OCI-LY7 (cell line): ENCODE results near the gene NUP50. TPM values are rescaled to one million over a fixed set of nuclear protein-coding genes. Genes with fewer than 3 reads are reported as not detected.

ENCODE experiments used
- BruUV-seq: library from RNA; stranded (reverse); fragments of 400-500 nt; replicated peaks from 2 replicates; lab custom pipeline; 2021; lab: Mats Ljungman, UMichigan
- CTCF ChIA-PET: fragments of 300-600 bp; sonication (Branson Sonifier 250); formaldehyde crosslinking; loops from one replicate; lab custom pipeline; 2022; ENCODE audit warnings: antibody characterized with exemption; ENCODE audit not compliant: unreplicated experiment; lab: Charles Lee
- POLR2A ChIA-PET: fragments of 300-600 bp; sonication (Branson Sonifier 250); formaldehyde crosslinking; loops from one replicate; lab custom pipeline; 2022; ENCODE audit warnings: antibody characterized with exemption; lab: Charles Lee
- DNase-seq: peaks from one replicate; pipeline ENCODE4 v3.0.0-alpha.2; 2015; ENCODE audit warnings: low spot score
- H2AFZ ChIP-seq: fragments of 200-600 bp; sonication (generic), shearing (Covaris generic); 2 replicates; pipeline ENCODE4 v1.6.1; 2014; ENCODE audit warnings: mild to moderate bottlenecking, antibody characterized with exemption, low read length, moderate library complexity
- H3K27ac ChIP-seq: fragments of 200-600 bp; sonication (generic); 2 replicates; pipeline ENCODE4 v1.5.1; 2014; ENCODE audit warnings: mixed run types, low read depth, mild to moderate bottlenecking, moderate library complexity, low read length, inconsistent platforms; ENCODE audit not compliant: poor library complexity, severe bottlenecking
- H3K36me3 ChIP-seq: fragments of 200-600 bp; sonication (generic); 2 replicates; pipeline ENCODE4 v1.6.1; 2014; ENCODE audit warnings: mild to moderate bottlenecking, antibody characterized with exemption, low read length, moderate library complexity, mixed read lengths; ENCODE audit not compliant: insufficient read depth
- H3K4me1 ChIP-seq: fragments of 200-600 bp; sonication (generic); 2 replicates; pipeline ENCODE4 v1.5.1; 2014; ENCODE audit warnings: mild to moderate bottlenecking, low read length; ENCODE audit not compliant: insufficient read depth, poor library complexity, severe bottlenecking
- H3K4me2 ChIP-seq: fragments of 200-600 bp; sonication (generic); 2 replicates; pipeline ENCODE4 v1.6.1; 2014; ENCODE audit warnings: mild to moderate bottlenecking, low read length
- H3K4me3 ChIP-seq: fragments of 200-600 bp; sonication (generic); 2 replicates; pipeline ENCODE4 v1.5.1; 2014; ENCODE audit warnings: mild to moderate bottlenecking, low read depth, low read length; ENCODE audit not compliant: poor library complexity, severe bottlenecking
- H3K79me2 ChIP-seq: fragments of 200-600 bp; sonication (generic); 2 replicates; pipeline ENCODE4 v1.6.1; 2016; ENCODE audit warnings: low read depth, mild to moderate bottlenecking, low read length, moderate library complexity, mixed read lengths; ENCODE audit not compliant: insufficient read depth
- H3K9me2 ChIP-seq: fragments of 200-600 bp; sonication (generic); 2 replicates; pipeline ENCODE4 v1.6.1; 2016; ENCODE audit warnings: mild to moderate bottlenecking, low read length, mixed read lengths; ENCODE audit not compliant: insufficient read depth
- H3K9me3 ChIP-seq: fragments of 200-600 bp; sonication (generic); 2 replicates; pipeline ENCODE4 v1.6.1; 2014; ENCODE audit warnings: mild to moderate bottlenecking, mixed run types, low read length, mixed read lengths
- H4K20me1 ChIP-seq: fragments of 200-600 bp; sonication (generic); 2 replicates; pipeline ENCODE4 v1.6.1; 2014; ENCODE audit warnings: mild to moderate bottlenecking, antibody characterized with exemption, low read length, moderate library complexity, mixed read lengths; ENCODE audit not compliant: insufficient read depth
- EZH2phosphoT487 ChIP-seq: fragments of 200-600 bp; sonication (generic); IDR thresholded peaks from 2 replicates; pipeline ENCODE4 v1.6.1; 2018; ENCODE audit warnings: low read depth, borderline replicate concordance, mild to moderate bottlenecking, mixed run types, antibody characterized with exemption, low read length, moderate library complexity, mixed read lengths
- intact Hi-C: fragments of 100-400 bp; cut with micrococcal nuclease; formaldehyde crosslinking; loops from one replicate; pipeline ENCODE4 v1.10.0; 2022; ENCODE audit not compliant: unreplicated experiment
- total RNA-seq, 2 experiments: library from RNA; depleted of rRNA in 1 of 2; stranded (reverse); fragments of >200 nt in 1 of 2; shearing (Covaris generic) in 1 of 2; gene quantifications; 2 replicates each; pipeline ENCODE4 v1.2.3, GENCODE V29; 2014 to 2022
- TF ChIP-seq, protein P1 (sequence below): fragments of 200-600 bp; sonication (generic); conservative IDR thresholded peaks from 2 replicates; pipeline ENCODE4 v1.5.1; 2014; ENCODE audit warnings: mild to moderate bottlenecking, antibody characterized with exemption, low read length, moderate library complexity, mixed read lengths

The NUP50 gene
- total RNA-seq, 2 experiments from 2014 or later, result 107 to 132 TPM

DNA sequence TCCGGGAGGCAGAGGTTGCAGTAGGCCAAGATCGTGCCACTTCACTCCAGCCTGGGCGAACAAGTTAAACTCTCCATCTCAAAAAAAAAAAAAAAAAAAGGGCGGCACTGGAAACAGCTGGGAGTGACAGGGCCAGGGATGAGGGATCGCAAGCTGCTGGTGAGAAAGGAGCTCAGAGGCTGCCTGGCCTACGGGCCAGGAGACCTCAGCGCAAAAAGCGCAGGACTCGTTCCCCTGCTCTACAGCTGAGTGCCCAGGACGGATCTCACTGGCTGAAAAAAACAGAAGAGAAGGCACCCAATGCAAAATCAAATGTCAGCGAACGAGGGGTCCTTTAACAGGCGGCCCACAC, 650 bp upstream of the NUP50 start:
- H3K36me3 ChIP-seq, result peaks cover 47% of the 10 kb centered on the region
- H3K9me3 ChIP-seq, result no peaks in the 10 kb centered on the region
- POLR2A ChIA-PET, result interaction anchor here (0.7 to 1.6 kb wide), 7 partner anchors 11 to 100 kb away, joined by 3 to 5 read pairs (median 4); no protein-coding TSS in a partner anchor
- intact Hi-C loops, result loop anchor here (10.0 kb wide), 1 partner anchor 72 kb away; no protein-coding TSS in a partner anchor
- peak; percentile 52 for DNase-seq
- BruUV-seq, result no TSS peak
- CTCF ChIA-PET, result no interaction called here
- peaks cover 24% of the 10 kb centered on the region for H4K20me1 ChIP-seq
- peak overlapping the region; percentile 91 for H3K4me3 ChIP-seq
- H3K4me1 ChIP-seq, result peaks cover 39% of the 10 kb centered on the region
- no peaks in the 10 kb centered on the region for H3K9me2 ChIP-seq
- H3K27ac ChIP-seq, result peak overlapping the region; percentile 71
- H2AFZ ChIP-seq, result peak overlapping the region; percentile 83
- H3K79me2 ChIP-seq, result peaks cover 78% of the 10 kb centered on the region
- TF ChIP-seq EZH2phosphoT487, result no peak
- TF ChIP-seq, protein P1, sequence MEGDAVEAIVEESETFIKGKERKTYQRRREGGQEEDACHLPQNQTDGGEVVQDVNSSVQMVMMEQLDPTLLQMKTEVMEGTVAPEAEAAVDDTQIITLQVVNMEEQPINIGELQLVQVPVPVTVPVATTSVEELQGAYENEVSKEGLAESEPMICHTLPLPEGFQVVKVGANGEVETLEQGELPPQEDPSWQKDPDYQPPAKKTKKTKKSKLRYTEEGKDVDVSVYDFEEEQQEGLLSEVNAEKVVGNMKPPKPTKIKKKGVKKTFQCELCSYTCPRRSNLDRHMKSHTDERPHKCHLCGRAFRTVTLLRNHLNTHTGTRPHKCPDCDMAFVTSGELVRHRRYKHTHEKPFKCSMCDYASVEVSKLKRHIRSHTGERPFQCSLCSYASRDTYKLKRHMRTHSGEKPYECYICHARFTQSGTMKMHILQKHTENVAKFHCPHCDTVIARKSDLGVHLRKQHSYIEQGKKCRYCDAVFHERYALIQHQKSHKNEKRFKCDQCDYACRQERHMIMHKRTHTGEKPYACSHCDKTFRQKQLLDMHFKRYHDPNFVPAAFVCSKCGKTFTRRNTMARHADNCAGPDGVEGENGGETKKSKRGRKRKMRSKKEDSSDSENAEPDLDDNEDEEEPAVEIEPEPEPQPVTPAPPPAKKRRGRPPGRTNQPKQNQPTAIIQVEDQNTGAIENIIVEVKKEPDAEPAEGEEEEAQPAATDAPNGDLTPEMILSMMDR, result no peak
- peak overlapping the region; percentile 79 for H3K4me2 ChIP-seq

DNA sequence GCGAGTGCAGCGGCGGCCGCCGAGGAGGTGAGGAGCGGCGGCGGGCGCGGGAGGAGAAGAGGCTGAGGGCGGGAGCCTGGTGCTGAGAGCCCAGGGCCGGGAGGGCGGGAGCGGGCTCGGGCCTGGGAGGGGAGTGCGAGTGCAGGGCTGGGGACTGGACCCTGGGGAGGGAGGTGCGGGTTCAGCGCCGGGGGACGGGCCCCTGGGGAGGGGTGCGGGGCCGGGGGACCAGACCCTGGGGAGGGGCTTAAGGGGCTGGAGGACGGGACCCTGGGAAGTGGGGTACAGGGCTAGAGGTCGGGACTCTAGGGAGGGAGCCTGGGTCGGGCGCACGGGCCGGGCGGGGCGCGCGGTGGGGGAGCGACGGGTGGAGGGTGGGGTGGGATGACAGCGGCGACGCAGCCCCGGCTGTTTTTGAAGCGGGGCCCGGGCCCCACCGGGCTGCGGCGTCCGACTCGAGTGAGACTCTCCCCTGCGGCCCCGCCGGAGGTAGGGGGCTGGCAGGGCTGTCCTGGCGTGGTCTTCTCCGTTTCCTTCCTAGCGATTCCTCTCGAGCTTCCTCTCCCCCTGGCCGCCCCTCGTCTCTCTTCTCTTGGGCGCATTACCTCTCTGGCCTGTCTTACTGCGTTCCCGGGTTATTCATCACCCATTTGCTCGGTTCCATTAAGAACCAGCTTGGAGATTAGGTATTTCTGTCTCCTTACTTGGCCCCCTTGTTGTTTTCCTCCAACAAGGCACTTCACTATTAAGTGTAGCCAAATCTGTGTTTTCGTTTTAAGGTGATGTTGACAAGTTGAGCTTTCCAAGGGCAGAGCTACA, 754 bp downstream of the NUP50 start:
- BruUV-seq, result no TSS peak
- intact Hi-C loops, result loop anchor here (1.0 to 10.0 kb wide), 2 partner anchors 70 to 99 kb away; no protein-coding TSS in a partner anchor
- peaks cover 39% of the 10 kb centered on the region for H3K4me1 ChIP-seq
- POLR2A ChIA-PET, result interaction anchor here (0.5 to 1.9 kb wide), 7 partner anchors 9 to 156 kb away, joined by 3 to 7 read pairs (median 4); no protein-coding TSS in a partner anchor
- no peak for TF ChIP-seq EZH2phosphoT487
- TF ChIP-seq, protein P1, result no peak
- peak overlapping the region; percentile 45; the same call in 1 of the 2 replicates for H2AFZ ChIP-seq
- no peaks in the 10 kb centered on the region for H3K9me2 ChIP-seq
- peak overlapping the region; percentile 91 for H3K4me3 ChIP-seq
- peaks cover 51% of the 10 kb centered on the region for H3K36me3 ChIP-seq
- DNase-seq, result peak; percentile 38
- CTCF ChIA-PET, result no interaction called here
- H3K9me3 ChIP-seq, result no peaks in the 10 kb centered on the region
- peak overlapping the region; percentile 79 for H3K27ac ChIP-seq
- H4K20me1 ChIP-seq, result peaks cover 25% of the 10 kb centered on the region
- peaks cover 84% of the 10 kb centered on the region for H3K79me2 ChIP-seq
- H3K4me2 ChIP-seq, result peak overlapping the region; percentile 96
